SKM-1 (cell line): ENCODE data around the gene RBM28.
"Not testable (repeated sequence)": the region's sequence is repeated elsewhere in the genome, so short reads cannot be mapped to it uniquely, and the experiment has no call there.

ENCODE experiments used
- DNase-seq: peaks from one replicate; lab custom pipeline; 2025; ENCODE audit not compliant: unreplicated experiment; lab: John Stamatoyannopoulos, UW

The RBM28 gene

DNA sequence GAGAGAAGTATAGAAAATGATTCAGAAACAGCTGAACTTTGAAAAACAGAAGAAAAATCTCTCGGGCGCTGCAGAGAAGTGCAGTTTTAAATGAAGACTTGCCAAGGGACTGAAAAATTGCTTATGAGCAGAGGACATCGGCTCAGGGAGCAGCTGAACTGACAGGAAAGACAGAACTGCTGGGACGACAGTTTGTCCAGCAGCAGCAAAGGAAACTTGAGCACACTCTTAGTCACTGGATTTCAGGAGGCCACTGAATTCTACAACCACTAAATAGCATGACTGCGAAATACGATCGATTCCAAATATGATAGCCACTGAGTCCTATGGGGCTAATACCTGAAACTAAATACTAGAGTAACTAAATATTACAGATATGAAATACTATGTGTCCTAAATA, 59.6 kb downstream of the RBM28 start:
- DNase-seq, result no peak

DNA sequence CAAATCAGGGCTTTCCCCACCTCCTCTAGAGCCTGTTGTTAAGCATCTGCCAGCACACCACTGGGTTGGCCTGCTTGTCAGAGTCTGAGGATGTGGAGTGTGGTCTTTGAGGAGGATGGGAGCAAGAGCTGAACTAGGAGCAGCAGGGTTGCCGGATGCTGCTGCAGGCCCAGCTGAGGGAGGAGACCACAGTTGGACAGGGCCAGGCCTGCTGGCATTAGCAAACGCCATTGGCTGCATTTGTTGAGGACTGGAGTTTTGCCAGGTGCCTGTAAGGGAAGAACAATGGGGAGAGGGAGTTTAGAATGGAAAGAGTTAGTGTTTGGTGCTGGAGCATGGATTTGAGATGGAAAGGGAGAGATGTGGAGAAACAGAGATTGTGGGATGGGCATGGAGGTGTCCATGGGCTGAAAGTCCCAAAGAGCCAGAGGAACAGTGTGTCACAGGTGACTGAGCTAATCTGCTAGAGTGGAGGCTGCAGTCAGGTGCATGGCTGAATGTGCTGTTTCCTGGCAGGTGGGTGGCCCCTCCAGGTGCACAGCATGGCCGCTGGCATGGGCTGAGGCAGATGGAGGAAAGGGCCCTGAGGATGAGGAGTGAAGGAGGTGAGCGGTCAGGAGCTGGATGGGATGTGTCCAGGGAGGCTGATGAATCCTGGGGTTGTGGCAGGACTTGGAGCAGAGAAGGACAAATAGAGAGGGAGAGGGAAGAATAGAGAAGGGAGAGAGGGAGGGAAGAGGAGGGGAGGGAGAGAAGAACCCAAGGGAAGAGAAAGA, 61.9 kb downstream of the RBM28 start:
- DNase-seq, result no peak

DNA sequence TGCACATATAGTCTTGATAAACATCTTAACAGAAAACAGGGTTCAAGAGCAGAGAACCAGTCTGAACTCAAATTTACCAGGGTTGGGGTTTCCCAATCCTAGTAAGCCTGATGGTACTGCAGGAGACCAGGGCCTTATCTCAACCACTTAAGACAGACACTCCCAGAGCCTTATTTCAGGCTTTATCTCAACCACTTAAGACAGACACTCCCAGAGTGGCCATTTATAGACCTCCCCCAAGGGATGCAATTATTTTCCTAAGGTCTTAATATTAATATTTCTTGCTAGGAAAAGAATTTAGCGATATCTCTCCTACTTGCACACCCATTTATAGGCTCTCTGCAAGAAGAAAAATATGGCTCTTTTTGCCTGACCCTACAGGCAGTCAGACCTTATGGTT, 63.3 kb downstream of the RBM28 start:
- not testable (repeated sequence) for DNase-seq

DNA sequence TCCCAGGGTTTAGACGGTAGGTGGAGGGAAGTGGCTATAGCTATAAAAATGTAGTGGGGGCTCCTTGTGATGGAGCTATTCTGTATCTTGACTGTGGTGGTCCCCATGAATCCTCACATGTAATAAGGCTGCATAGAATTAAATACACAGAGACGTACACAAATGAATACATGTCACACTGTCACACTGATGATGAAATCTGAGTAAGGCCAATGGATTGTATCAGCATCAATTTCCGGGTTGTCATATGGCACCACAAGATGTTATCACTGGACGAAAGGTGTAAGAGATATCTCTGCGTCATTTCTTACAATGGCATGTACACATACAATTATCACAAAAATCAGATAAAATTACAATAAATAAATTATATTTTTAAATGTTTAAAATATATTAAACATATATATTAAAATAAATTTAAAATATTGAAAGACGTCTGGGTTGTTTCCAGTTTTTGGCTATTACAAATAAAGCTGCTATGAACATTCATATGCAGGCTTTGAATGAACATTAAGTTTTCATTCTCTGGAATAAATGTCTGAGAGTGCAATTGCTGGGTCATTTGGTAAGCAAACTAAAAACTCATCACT, 64.5 kb downstream of the RBM28 start:
- no peak for DNase-seq

DNA sequence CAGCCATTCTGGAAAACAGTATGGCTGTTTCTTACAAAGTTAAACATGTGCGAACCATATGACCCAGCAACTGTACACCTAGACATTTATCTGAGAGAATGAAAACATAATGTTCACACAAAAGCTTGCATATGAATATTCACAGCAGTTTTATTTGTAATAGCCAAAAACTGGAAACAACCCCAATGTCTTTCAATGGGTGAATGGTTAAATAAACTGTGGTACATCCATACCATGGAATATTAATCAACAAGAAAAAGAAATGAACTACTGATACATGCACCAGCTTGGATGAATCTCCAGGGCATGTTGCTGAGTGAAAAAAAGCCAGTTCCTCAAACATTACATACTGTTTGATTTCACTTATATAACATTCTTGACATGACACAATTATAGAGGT, 65.3 kb downstream of the RBM28 start:
- DNase-seq, result no peak

DNA sequence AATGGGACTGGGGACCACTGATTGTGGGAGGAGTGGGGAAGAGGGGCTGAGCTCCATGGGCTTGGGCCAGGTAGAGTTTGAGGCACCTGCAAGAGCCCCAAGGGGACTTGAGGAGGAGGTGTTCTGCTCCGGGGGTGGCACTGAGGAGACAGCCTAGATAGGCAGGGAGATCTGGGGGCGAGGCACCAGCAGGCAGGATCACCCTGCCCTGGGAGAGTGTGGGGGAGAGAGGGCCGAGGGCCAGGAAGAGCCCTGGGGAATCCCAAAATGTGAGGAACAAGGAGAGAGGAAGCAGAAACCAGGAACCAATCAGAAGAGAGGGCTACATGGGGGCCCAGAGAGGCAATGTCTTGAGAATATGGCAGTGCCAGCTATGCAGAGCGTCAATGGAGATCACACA, 68.0 kb downstream of the RBM28 start:
- DNase-seq, result no peak

DNA sequence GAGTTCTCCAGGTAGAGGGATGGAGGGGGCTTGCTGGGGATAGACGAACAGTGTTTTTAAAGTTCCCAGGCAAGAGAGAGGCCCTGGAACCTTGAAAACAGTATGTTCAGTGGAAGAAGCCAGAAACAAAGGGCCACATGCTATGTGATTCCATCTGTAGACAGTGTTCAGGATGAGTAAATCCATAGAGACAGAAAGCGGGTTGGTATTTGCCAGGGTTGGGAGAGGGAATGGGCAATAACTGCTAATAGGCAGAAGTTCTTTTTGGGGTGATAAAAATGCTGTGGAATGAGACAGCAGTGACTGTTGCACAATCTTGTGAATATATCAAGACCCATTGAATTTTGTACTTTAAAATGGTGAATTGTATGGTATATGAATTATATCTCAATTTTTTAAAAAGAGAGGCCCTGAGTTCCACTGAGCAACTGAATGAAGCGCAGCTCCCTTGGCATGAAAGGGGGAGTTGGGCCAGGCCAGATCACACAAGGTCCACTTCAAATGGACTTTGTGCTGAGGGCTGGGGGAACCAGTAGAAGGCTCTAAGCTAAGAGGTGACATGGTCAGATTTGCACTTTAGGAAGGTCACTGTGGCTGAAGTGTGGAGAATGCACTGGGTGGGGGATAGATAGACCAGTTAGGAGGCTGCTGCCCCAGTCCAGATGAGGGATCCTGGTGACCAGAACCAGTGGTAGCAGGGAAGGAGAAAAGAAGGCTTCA, 68.7 kb downstream of the RBM28 start:
- DNase-seq, result no peak

DNA sequence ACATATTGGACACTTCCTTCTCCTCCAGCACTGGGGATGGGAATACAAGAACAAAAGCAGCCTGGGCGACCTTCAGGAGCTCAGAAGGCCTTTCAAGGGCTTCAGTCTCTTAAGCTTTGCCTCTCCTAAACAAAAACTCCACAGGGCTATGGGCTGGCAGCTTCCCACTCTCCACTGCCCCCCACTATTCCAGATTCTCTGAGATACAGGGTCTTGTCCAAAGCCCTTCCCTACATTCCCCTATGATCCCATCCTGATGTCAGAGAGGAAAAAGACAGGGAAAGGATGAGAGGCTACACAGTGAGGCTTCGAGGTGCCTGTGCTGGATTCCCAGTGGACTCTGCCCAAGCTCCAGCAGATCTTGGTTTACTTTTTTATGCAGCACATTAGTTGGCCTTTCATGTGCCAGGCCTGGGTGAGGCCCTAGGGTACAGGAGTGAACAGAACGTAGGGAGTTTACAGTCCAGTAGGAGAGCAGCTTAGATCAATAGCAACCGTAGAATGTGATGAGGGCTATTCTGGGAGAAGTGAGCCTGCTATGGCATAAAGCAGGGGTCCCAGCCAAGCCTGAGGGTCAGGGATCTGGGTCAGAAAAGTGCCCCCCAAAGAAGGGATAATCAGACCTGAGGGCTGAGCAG, 69.3 kb downstream of the RBM28 start:
- no peak for DNase-seq

DNA sequence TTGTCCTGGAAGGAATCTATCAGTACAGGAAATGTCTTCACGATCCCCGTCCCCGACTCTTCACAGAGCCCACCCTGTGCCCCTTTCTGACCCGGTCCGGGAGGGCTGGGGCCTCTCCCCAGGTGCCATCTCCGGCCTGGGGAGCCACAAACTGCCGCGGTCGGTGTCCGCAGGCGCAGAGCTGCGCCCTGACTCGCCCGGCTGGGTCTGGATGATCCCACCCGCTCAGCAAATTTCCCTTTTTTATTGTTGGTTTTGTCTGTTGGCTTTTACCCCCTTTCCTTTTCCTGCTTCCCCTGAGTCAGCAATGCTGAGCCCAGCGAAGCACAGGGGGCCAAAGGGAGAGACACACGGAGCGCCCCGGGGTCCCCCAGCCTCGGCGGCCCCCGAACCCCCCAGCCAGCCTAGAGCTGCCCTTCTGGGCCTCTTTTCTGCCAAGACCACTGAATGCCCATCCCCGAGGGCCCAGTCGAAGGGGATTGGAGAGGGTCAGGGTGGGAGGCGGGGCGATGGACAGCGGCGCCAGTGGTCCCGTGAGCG, 71.7 kb downstream of the RBM28 start:
- DNase-seq, result no peak

DNA sequence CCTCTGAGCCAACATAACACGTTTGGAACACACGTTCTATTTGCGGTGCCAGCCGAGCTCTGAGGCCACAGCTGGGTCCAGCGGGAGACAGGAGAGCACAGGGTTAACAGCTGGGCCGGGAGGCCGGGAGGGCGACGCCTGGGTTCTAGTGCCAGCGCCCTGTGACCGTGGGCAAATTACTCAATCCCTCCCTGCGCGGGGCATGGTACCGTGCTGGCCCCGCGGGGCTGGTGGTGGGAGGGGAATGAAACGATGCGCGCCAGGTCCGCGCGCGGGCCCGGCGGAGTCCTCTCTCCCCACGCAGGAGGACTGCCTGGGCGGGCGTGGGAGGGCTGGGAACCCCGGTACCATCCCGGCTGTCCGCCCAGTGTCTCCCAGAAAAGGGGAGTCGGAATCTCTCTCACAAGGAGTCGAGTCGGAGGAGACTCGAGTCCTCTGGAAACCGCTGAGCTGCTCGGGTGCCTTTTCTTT, 72.2 kb downstream of the RBM28 start:
- DNase-seq, result no peak

DNA sequence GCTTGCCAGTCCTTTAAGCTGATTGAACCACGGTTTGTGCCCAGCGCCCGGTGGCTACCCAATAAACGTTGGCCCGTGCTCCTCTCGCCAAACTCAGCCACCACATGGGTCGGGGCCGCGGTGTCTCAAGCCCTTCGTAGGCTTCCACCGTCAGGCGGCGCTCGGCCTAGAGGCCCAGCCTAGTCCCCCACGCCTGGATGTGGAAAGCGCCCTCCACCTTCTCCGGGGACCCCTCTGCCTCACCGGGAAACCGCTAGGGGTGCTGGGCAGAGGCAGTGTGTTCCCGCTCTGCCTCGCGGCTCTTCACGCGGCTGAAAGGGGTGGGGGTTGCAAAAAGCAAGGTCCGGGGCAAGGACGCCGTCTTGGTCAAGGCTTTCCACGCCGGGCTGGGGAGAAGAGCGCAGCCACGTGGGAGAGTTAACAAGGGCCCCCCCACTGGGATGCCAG, 72.9 kb downstream of the RBM28 start:
- DNase-seq, result no peak

DNA sequence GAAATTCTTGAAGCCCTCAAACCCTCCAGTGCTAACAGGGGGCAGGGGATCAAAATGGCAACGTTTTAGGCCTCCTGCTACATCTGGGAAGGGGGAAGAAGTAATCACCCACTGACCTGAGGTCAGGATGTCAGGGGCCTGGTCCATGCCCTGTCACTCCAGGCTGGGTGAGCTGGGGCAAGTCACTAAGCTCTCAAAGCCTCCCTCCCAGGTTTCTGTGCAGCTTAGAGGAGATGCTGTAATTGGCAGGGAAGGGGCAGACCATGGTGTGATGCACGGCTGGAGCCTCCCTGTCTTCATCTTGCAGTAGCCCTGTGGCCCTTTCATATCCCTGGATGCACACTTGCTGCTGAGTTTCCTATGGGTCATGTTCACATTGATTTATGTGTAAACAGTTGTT, 75.5 kb downstream of the RBM28 start:
- no peak for DNase-seq

DNA sequence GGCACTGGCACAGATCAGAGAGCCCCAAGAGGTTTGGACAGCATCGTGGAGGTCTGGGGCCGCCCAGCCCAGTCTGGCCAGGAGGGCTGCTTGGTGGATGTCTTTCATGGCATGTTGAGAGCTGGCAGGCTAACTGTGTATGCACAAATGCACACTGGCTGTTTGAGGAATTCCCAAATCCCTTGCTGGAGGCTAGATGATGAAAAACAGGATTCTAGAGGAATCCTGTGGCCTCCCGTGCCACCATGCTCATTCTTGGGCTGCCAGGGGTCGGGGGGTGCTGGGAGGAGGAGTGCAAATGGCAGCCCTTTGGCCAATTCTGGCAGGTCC, 76.1 kb downstream of the RBM28 start:
- DNase-seq, result no peak

DNA sequence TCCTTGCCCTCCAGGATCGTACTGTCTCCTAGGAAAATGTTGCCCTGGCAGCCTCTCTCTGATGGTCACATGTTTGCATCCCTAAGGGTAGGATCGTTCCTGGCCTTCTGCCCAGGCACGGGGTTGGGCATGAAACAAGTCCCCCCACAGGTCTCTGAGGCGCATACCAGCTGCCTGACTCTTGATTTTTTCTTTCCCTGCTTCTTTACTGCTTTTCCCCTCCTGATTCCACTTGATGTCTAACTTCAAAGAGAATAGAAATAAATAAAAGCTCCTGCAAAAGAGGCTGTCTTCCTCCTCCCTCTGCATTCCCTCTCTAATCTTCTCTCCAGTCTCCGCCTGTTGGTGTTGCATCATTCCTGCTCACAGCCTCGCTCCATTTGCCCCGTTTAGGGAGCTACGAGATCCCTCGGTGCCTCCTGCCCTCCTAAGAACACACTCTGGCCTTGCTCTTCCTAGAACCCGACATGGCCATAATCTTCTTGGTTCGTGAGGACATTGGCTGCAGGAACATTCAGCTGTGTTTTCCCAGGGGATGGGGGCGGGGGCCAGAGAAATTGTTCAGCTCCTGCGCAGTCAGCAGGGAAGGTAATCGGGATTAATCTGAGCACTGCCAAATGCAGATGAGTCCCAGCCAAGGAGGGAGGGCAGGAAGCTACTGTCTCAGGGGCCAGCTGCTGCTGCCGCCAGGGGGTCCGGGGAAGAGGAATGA, 76.7 kb downstream of the RBM28 start:
- DNase-seq, result no peak

DNA sequence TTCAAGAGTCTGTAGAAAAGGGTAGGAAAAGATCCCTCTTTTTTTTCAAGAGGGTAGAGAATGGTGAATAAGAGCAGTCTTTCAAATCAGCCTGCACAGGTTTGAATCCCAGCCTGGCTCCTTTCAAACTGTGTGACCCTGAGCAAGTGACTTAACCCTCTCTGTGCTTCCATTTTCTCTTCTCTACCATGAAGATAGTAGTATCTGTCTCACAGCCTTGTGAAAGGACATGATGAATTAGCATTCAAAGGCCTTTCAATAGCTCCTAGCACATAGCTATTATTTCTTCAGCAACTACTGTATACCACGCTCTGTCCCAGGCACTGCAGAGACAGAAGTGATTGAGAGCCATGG, 77.2 kb downstream of the RBM28 start:
- no peak for DNase-seq

DNA sequence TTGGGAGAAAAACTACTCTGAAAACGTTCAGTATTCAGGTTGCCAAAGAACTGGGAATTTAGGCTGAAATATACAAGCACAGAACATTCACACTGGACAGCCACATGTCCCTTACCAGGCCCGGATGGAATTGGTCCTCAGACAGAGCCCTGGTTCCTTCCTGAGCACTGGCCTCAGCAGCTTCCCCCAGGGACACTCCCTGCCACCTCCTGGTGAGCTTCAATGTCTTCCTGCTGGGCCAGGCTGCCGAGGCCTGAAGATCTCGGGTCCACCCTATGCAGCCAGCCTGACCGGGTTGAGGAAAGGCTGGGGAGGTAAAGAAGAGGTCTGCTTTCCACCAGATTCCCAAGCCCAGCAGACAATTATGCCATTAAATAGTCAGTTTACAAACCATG, 77.8 kb downstream of the RBM28 start:
- no peak for DNase-seq

DNA sequence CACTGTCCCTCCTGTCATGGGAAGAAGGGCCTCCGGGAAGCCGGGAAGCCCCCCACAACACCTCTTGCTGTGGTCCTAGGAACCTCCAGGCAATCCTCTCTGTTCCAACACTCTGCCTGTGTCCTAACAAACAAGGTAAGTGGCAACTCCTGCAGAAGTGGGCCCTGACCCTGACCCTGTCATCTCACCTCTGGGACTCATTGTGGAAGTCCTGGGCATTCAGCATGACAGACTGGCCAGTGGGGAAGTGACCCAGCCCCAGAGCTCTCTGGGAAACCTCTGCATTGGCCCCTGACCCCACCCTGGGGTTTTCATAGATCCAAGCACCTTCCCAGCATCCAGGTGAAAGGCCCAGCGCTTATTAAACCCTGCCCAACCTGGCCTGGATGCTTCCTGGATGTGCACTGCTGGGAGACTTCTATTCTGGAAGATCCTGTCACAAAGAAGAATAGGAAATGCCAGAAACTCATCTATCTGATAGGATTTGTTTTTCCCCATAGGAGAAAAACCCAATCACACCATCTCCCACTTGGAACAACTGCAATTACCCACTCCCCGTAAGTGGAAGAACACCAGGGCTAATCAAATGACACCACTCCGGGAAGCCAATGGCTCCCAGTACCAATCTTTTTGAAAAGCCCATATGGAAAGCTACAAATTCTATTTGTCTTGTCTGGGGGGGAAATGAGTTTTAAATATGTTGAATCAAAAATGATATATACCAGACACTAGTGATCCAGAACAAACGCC, 78.4 kb downstream of the RBM28 start:
- no peak for DNase-seq

DNA sequence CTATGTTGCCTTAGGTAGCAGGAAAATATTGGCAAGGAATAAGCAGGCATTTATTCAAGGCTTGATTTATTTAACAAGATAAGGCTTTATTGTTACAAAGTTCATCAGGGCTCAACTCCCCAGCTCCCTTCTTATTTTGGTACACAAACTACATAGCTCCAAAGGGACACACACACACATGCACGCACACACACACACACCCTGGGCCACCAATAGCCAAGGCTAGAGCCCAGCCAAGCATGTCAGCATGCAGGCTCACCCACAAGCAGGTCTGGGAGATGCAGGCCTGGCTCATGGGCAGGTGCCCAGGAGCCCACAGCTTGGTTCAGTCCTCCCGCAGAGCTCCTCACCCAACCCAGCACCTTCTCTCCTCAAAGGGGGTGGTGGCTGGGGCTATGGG, 79.2 kb downstream of the RBM28 start:
- DNase-seq, result no peak

DNA sequence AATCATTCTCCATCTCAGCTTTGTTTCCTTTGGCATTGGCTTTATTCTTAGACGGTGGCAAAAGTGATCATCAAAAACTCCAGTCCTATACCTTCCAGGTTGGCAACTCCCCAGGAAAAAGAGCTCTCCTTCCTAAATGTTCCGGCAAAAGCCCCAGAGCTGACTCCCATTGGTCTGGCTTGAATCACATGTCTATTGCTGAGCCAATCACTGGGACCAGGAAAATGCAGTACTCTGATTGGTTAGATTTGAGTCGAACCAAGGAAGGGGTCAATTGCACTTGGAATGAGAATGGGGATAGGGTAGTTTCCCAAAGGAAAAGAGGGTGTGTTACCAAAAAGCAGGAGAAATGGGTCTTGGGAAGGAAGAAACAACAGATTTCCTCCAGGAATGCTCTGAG, 80.3 kb downstream of the RBM28 start:
- DNase-seq, result no peak

DNA sequence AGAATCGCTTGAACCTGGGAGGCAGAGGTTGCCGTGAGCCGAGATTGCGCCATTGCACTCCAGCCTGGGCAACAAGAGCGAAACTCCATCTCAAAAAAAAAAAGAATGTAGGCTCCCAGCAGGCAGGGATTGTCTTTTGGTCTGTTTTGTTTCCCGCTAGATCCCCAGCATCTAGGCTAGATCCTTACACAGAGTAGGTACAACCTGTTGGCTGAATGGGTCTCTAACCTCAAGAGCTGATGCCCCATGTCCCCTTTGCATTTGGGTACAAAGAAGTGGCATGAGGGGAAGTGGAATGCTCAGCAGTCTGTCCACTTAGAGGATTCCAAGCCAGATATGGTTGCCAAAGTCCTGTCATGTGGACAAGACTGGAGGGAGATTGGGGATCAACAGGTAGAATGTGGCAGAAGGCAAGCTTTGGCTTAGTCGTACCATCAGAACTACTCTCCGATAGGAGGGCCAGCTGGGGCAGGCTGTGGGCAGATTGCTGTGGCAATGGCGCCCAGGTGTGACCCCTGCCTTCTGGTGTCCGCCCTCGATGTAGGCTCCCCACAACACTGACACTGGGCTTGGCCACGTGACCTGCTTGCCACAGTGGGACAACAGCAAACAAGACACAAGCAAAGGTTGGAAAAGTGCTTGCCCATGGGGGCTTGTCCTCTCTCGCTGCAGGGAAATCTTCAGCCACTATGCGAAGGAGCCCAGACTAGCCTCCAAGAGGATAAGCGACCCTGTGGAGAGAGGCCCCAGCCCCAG, 81.3 kb downstream of the RBM28 start:
- no peak for DNase-seq
